Colonic mucosa (tissue), 4 donors: ENCODE measurements around the gene PNPLA1. TPM values are rescaled to one million over a fixed set of nuclear protein-coding genes. Genes with fewer than 3 reads are reported as not detected.

Experiments
- DNase-seq: peaks from one replicate; pipeline ENCODE4 v3.0.0-alpha.2; 2020
- H3K27ac ChIP-seq: fragments of 200-600 bp; one replicate; pipeline ENCODE4 v1.8.0; 2021
- H3K27me3 ChIP-seq: fragments of 200-600 bp; one replicate; pipeline ENCODE4 v1.8.0; 2021
- H3K36me3 ChIP-seq: fragments of 200-600 bp; one replicate; pipeline ENCODE4 v1.8.0; 2021
- H3K4me1 ChIP-seq: fragments of 200-600 bp; one replicate; pipeline ENCODE4 v1.8.0; 2021; ENCODE audit warnings: mild to moderate bottlenecking
- H3K4me3 ChIP-seq: fragments of 200-600 bp; one replicate; pipeline ENCODE4 v1.8.0; 2021
- H3K9ac ChIP-seq, 2 donors: one replicate each; pipeline ENCODE4 v1.7.0; 2013; ENCODE audit warnings: control low read depth in 2 of 2, low read depth in 2 of 2, low read length in 2 of 2
- H3K9me3 ChIP-seq: fragments of 200-600 bp; one replicate; pipeline ENCODE4 v1.8.0; 2021
- intact Hi-C: fragments of 100-400 bp; cut with DNase I; formaldehyde crosslinking; loops from one replicate; pipeline ENCODE4 v1.14.1; 2022
- total RNA-seq, 2 donors: library from RNA; stranded (reverse); fragmentation: NEBNext Ultra II Directional in 1 of 2; extraction: Animal tissue kit (Norgen Biotek cat#: 25700) in 1 of 2; gene quantifications; one replicate each; pipeline ENCODE4 v1.2.1, GENCODE V29; 2021
- TF ChIP-seq, protein P1 (sequence below): fragments of 200-600 bp; IDR thresholded peaks from one replicate; pipeline ENCODE4 v1.8.0; 2022; ENCODE audit warnings: antibody characterized with exemption, mild to moderate bottlenecking
- donor health status: healthy.
- donor health status: DM: no; HTN: no; CAD: no.
- donor health status: DM: no; HTN: no; CAD: no.

Gene PNPLA1
- total RNA-seq, 2 donors from 2014 or later = 0.35 TPM

DNA sequence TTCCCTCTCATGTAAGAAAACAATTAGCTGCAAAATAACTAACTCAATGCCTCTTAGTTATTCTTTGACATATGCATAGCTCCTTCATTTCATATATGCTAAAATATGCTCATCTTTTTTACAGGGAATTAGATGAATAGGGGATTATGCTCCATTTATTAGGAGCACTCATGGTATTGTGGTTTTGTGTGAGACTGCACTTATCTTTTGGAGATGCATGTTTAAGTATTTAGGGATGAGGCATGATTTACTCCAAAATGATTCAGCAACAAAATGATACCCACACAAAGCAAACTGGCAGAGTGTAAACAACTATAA is 58.0 kb downstream of the PNPLA1 start:
- H3K36me3 ChIP-seq = no peaks in the 10 kb centered on the region
- DNase-seq = no peak
- H3K9me3 ChIP-seq = no peaks in the 10 kb centered on the region
- no peaks in the 10 kb centered on the region for H3K27me3 ChIP-seq
- TF ChIP-seq, protein P1, sequence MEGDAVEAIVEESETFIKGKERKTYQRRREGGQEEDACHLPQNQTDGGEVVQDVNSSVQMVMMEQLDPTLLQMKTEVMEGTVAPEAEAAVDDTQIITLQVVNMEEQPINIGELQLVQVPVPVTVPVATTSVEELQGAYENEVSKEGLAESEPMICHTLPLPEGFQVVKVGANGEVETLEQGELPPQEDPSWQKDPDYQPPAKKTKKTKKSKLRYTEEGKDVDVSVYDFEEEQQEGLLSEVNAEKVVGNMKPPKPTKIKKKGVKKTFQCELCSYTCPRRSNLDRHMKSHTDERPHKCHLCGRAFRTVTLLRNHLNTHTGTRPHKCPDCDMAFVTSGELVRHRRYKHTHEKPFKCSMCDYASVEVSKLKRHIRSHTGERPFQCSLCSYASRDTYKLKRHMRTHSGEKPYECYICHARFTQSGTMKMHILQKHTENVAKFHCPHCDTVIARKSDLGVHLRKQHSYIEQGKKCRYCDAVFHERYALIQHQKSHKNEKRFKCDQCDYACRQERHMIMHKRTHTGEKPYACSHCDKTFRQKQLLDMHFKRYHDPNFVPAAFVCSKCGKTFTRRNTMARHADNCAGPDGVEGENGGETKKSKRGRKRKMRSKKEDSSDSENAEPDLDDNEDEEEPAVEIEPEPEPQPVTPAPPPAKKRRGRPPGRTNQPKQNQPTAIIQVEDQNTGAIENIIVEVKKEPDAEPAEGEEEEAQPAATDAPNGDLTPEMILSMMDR = no peak
- no peaks in the 10 kb centered on the region for H3K4me1 ChIP-seq
- intact Hi-C loops = no loop called here
- H3K27ac ChIP-seq = no peak overlapping the region
- no peak overlapping the region for H3K9ac ChIP-seq
- H3K4me3 ChIP-seq = no peak overlapping the region

DNA sequence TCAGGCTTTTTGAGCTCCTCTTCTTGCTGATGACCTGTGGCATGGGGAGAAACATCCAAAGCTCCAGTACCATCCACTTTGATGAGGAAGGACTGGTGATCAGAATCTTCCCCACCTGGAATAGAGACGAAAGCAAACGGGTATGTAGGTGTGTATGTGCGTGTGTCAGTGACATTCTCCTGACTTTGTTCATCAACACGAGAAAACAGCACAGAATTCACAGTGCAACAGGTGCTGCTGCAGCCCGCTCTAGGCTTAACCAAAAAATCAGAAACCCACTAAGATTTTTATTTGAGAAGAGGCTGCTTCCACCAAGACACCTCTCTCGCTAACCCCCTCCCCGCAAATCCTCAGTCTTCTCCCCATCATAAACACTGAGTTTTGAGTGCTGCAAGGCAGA is 58.7 kb downstream of the PNPLA1 start:
- no peak overlapping the region for H3K9ac ChIP-seq
- TF ChIP-seq, protein P1 = no peak
- H3K4me1 ChIP-seq = no peaks in the 10 kb centered on the region
- H3K27me3 ChIP-seq = no peaks in the 10 kb centered on the region
- no peak overlapping the region for H3K27ac ChIP-seq
- DNase-seq = no peak
- H3K4me3 ChIP-seq = no peak overlapping the region
- no peaks in the 10 kb centered on the region for H3K36me3 ChIP-seq
- intact Hi-C loops = no loop called here
- H3K9me3 ChIP-seq = no peaks in the 10 kb centered on the region

DNA sequence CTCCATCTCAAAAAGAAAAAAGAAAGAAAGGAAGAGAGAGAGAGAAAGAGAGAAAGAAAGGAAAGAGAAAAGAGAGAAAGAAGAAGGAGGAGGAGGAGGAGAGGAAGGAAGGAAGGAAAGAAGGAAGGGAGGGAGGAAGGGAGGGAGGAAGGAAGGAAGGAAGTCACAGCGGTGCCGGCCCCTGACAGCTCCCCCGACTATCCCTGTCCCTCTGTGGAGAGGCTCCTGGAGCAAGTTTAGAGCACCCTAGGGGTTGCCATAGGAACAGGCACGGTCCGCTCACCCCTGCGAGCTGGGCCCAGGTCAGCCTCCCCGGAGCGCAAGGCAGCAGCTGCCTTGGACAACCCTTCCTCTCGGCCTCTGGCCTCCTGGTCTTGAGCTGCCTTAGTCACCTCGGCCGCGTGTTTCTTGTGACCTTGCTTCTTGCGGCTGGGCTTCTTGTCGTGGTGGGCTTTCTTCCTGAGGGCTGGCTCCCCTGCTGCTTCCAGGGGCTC is 60.0 kb downstream of the PNPLA1 start:
- DNase-seq = no peak
- intact Hi-C loops = no loop called here
- TF ChIP-seq, protein P1 = no peak
- Histone ChIP-seq H3K27me3 (no peaks in the 10 kb centered on the region), H3K4me1 (no peaks in the 10 kb centered on the region), H3K27ac (no peak overlapping the region), H3K4me3 (no peak overlapping the region), H3K9ac (no peak overlapping the region), H3K9me3 (no peaks in the 10 kb centered on the region), H3K36me3 (no peaks in the 10 kb centered on the region)

DNA sequence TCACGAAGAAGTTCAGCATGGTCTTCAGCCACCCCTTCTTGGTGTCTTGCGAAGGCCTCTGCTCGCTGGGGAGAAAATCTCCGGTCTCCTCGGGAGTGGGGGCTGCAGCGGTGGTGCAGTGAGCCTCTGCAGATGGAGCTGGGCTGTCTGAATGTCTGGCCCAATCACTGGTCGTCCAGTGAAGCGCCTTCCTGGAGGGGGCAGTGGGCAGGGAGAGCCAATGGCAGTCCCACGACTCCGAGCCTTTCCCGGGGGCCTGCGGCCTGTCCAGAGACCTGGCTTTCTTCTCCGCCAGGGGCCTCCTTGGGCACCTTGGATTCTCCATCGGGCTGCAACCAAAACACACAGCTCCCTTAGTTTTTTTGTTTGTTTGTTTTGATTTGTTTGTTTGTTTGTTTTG is 60.5 kb downstream of the PNPLA1 start:
- Histone ChIP-seq H3K9me3 (no peaks in the 10 kb centered on the region), H3K36me3 (no peaks in the 10 kb centered on the region), H3K27me3 (no peaks in the 10 kb centered on the region), H3K4me3 (no peak overlapping the region), H3K9ac (no peak overlapping the region), H3K4me1 (no peaks in the 10 kb centered on the region), H3K27ac (no peak overlapping the region)
- intact Hi-C loops = no loop called here
- TF ChIP-seq, protein P1 = no peak
- DNase-seq = no peak

DNA sequence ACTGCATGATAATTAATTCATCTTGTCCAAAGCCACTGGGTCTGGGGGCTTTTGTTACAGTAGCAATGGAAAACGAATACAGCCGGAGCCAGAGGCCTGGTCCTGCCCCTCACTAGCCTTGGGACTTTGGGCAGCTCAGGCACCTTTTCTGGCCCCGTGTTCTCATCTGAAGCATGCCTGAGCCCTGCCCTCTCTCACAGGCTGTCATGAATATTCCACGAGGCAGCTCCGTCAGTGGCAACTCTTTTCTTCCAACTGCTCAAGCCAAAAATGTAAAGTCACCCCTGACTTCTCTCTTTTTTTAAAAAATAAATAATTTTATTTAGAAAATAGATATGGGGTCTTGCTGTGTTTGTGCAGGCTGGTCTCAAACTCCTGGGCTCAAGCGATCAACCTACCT is 61.5 kb downstream of the PNPLA1 start:
- intact Hi-C loops = no loop called here

More for the DNA sequence above, 61.5 kb downstream of the PNPLA1 start:
- H3K36me3 ChIP-seq = no peaks in the 10 kb centered on the region
- TF ChIP-seq, protein P1 = no peak
- no peak overlapping the region for H3K9ac ChIP-seq
- H3K9me3 ChIP-seq = no peaks in the 10 kb centered on the region
- no peaks in the 10 kb centered on the region for H3K27me3 ChIP-seq
- no peak overlapping the region for H3K4me3 ChIP-seq
- DNase-seq = no peak
- H3K4me1 ChIP-seq = no peaks in the 10 kb centered on the region
- H3K27ac ChIP-seq = no peak overlapping the region
